Natural killer cell (primary cell): ENCODE results near the gene API5. TPM values are rescaled to one million over a fixed set of nuclear protein-coding genes. Genes with fewer than 3 reads are reported as not detected.

Experiments
- ATAC-seq, 3 donors: fragments of 150-1000 bp in 2 of 3; fragments of 200-7000 bp in 1 of 3; cut with Tn5 transposase; 1 replicate in 1 of 3; 2 replicates in 2 of 3; pipeline ENCODE4 v1.10.0; 2021; ENCODE audit warnings: mild to moderate bottlenecking in 2 of 3, moderate library complexity in 2 of 3
- DNase-seq, 2 donors: peaks; one replicate each; pipeline versions ENCODE4 v3.0.0 to v3.0.0-alpha.2; 2013 to 2021; ENCODE audit warnings: mixed read lengths in 1 of 2
- H3K27ac ChIP-seq: one replicate; pipeline ENCODE4 v1.5.1; 2013; ENCODE audit warnings: mild to moderate bottlenecking, low read length
- H3K27me3 ChIP-seq: one replicate; pipeline ENCODE4 v1.6.1; 2013; ENCODE audit warnings: low read length; ENCODE audit not compliant: control insufficient read depth, insufficient read depth
- H3K36me3 ChIP-seq: one replicate; pipeline ENCODE4 v1.6.1; 2013; ENCODE audit warnings: low read length; ENCODE audit not compliant: control insufficient read depth, insufficient read depth
- H3K4me1 ChIP-seq: one replicate; pipeline ENCODE4 v1.6.1; 2013; ENCODE audit warnings: low read length; ENCODE audit not compliant: control insufficient read depth, insufficient read depth
- H3K4me3 ChIP-seq: one replicate; pipeline ENCODE4 v1.5.1; 2013; ENCODE audit warnings: low read length
- H3K9me3 ChIP-seq: one replicate; pipeline ENCODE4 v1.6.1; 2013; ENCODE audit warnings: low read length; ENCODE audit not compliant: control insufficient read depth, insufficient read depth
- H3K27ac Mint-ChIP-seq, 2 donors: one replicate each; pipeline ENCODE4 v1.8.0; 2022; ENCODE audit warnings: mild to moderate bottlenecking in 2 of 2, mixed read lengths in 2 of 2, moderate library complexity in 1 of 2
- H3K27me3 Mint-ChIP-seq, 2 donors: one replicate each; pipeline ENCODE4 v1.8.0; 2022; ENCODE audit warnings: low read depth in 2 of 2, mixed read lengths in 2 of 2
- H3K36me3 Mint-ChIP-seq: one replicate; pipeline ENCODE4 v1.8.0; 2022; ENCODE audit warnings: mixed read lengths
- H3K4me1 Mint-ChIP-seq, 2 donors: one replicate each; pipeline ENCODE4 v1.8.0; 2022; ENCODE audit warnings: mixed read lengths in 2 of 2
- H3K4me3 Mint-ChIP-seq: one replicate; pipeline ENCODE4 v1.8.0; 2022; ENCODE audit warnings: mild to moderate bottlenecking, moderate library complexity, mixed read lengths
- H3K9me3 Mint-ChIP-seq, 2 donors: one replicate each; pipeline ENCODE4 v1.8.0; 2022; ENCODE audit warnings: mixed read lengths in 2 of 2
- CTCF ChIP-seq: fragments of 200-600 bp; IDR thresholded peaks from one replicate; pipeline ENCODE4 v1.8.0; 2022; ENCODE audit warnings: antibody characterized with exemption
- WGBS: methylation state at CpG from one replicate; pipeline ENCODE4 v1.1.7; 2013; ENCODE audit warnings: missing lambda C conversion rate; ENCODE audit not compliant: insufficient coverage; 5-methylcytosine and 5-hydroxymethylcytosine counted together
- intact Hi-C: fragments of 100-400 bp; cut with micrococcal nuclease; formaldehyde crosslinking; loops from one replicate; pipeline ENCODE4 v1.14.2; 2022
- total RNA-seq, 4 donors: library from RNA; stranded (reverse); fragments of 120-200 nt in 1 of 4; gene quantifications; one replicate each; pipeline versions ENCODE4 v1.2.3 to v1.2.4, GENCODE V29; 2013 to 2022

API5 gene
- total RNA-seq, 3 donors from 2014 or later (not counting 1 experiment from before 2014, with no cell fraction given) = 61.9 to 80.4 (median 77.2) TPM

- no peaks in the 10 kb centered on the region for H3K4me1 Mint-ChIP-seq
- TF ChIP-seq CTCF = peak; percentile 72
- intact Hi-C loops = no loop called here
- ATAC-seq (peak in 1 of 3 donors; percentile 58), DNase-seq (peak; percentile 19 to 63)
- no peaks in the 10 kb centered on the region for H3K36me3 Mint-ChIP-seq
- no peak overlapping the region for H3K4me3 Mint-ChIP-seq
- no peaks in the 10 kb centered on the region for H3K9me3 ChIP-seq
- no peaks in the 10 kb centered on the region for H3K27me3 ChIP-seq
- no peak overlapping the region for H3K27ac ChIP-seq
- H3K9me3 Mint-ChIP-seq = no peaks in the 10 kb centered on the region
- H3K4me1 ChIP-seq = no peaks in the 10 kb centered on the region
- no peak overlapping the region for H3K4me3 ChIP-seq
- H3K27me3 Mint-ChIP-seq = peaks cover 2 to 10% of the 10 kb centered on the region in 2 donors
- H3K36me3 ChIP-seq = no peaks in the 10 kb centered on the region
- no peak overlapping the region for H3K27ac Mint-ChIP-seq
- WGBS = 27% methylated on average over 18 of the region's 19 CpGs
Measured at GRCh38 chr11:43282607-43283440, 29.0 kb upstream of the API5 start.

- Histone ChIP-seq H3K36me3 (no peaks in the 10 kb centered on the region), H3K4me1 (no peaks in the 10 kb centered on the region), H3K4me3 (no peak overlapping the region), H3K9me3 (no peaks in the 10 kb centered on the region), H3K27me3 (no peaks in the 10 kb centered on the region), H3K27ac (no peak overlapping the region)
- no peak for TF ChIP-seq CTCF
- Mint-ChIP-seq H3K4me3 (no peak overlapping the region), H3K9me3 (peaks cover 0 to 3% of the 10 kb centered on the region in 2 donors), H3K4me1 (no peaks in the 10 kb centered on the region), H3K36me3 (no peaks in the 10 kb centered on the region), H3K27me3 (peaks cover 2 to 10% of the 10 kb centered on the region in 2 donors), H3K27ac (no peak overlapping the region)
- 84% methylated on average over 4 of the region's 4 CpGs for WGBS
- intact Hi-C loops = no loop called here
- no peak for DNase-seq
- no peak for ATAC-seq
Measured at GRCh38 chr11:43285826-43286225, 26.0 kb upstream of the API5 start.

GRCh38 chr11:43289368-43289767 is 22.4 kb upstream of the API5 start:
- intact Hi-C loops = no loop called here
- H3K4me3 Mint-ChIP-seq = no peak overlapping the region
- Histone ChIP-seq H3K4me1 (no peaks in the 10 kb centered on the region), H3K4me3 (no peak overlapping the region), H3K27me3 (no peaks in the 10 kb centered on the region), H3K36me3 (no peaks in the 10 kb centered on the region), H3K9me3 (no peaks in the 10 kb centered on the region), H3K27ac (no peak overlapping the region)
- DNase-seq (no peak), ATAC-seq (no peak)
- H3K27ac Mint-ChIP-seq = no peak overlapping the region
- H3K36me3 Mint-ChIP-seq = no peaks in the 10 kb centered on the region
- peaks cover 12 to 13% of the 10 kb centered on the region in 2 donors for H3K27me3 Mint-ChIP-seq
- peaks cover 0 to 3% of the 10 kb centered on the region in 2 donors for H3K9me3 Mint-ChIP-seq
- WGBS = 93% methylated on average over 3 of the region's 3 CpGs
- no peak for TF ChIP-seq CTCF
- no peaks in the 10 kb centered on the region for H3K4me1 Mint-ChIP-seq
